Uterus (tissue), 2 donors: ENCODE measurements around the gene AEN.

Source experiments
- CTCF ChIP-seq, 4 experiments: fragments of 200-600 bp in 2 of 4; fragments of 450-650 bp in 2 of 4; sonication (generic) in 2 of 4; IDR thresholded peaks; one replicate each; pipeline ENCODE4 v1.5.1; 2016 to 2019; ENCODE audit warnings: antibody characterized with exemption in 4 of 4, mild to moderate bottlenecking in 2 of 4, moderate library complexity in 1 of 4
- POLR2A ChIP-seq, 2 donors: fragments of 450-650 bp; IDR thresholded peaks; one replicate each; pipeline ENCODE4 v1.6.1; 2016; ENCODE audit warnings: antibody characterized with exemption in 2 of 2, mild to moderate bottlenecking in 1 of 2, moderate library complexity in 1 of 2

GRCh38 chr15:88649753-88650551 is 28.8 kb downstream of the AEN start:
- TF ChIP-seq POLR2A (IDR thresholded peaks at IDR 0.05) (no peak), CTCF (IDR thresholded peaks at IDR 0.05) (no peak)
